Anterior cingulate cortex (tissue), 58 donors: ENCODE data around the gene SGMS1.
"Not testable (repeated sequence)": the region's sequence is repeated elsewhere in the genome, so short reads cannot be mapped to it uniquely, and the experiment has no call there.

Experiments
- DNase-seq, 58 donors: peaks; one replicate each; lab custom pipeline; 2025; lab: John Stamatoyannopoulos, UW

Gene SGMS1

GRCh38 chr10:50542871-50543270 lies 80.9 kb downstream of the SGMS1 start:
- DNase-seq: no peak

DNA sequence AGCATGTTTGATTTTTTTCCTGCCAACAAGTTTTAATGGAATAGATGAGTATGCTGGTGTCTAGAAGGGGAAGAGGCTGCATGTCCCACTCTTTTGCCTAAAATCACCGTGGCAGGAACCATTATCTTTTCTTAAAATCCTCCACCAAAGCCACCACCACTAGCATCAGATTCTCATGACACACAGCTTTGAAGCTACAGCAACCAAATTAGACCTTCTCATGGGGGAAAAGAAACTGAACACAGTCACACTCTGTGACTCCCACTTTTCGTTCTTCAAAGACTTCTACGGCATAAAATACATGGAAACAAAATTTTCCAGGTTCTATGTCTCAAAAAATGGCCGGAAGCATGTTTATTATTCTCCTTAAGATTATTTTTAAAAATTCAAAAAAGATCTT lies 81.8 kb downstream of the SGMS1 start:
- no peak for DNase-seq

- DNase-seq: peak in 2 of 58 donors; percentile 18 to 21
Measured at GRCh38 chr10:50541317-50541716, 82.4 kb downstream of the SGMS1 start.

DNA sequence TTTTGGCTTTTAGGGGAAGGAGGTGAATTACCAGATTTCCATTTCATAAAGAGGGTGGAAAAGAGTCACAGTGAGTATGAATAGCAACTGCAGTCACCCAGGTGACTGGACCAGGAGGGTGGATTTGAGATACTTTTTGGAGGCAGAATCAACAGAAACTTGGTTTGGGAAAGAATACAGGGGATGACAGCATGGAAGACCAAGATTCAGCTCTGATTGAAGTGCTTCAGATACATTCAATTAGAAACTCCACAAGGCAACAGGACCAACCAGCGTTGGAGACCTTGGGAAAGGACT lies 83.0 kb downstream of the SGMS1 start:
- no peak for DNase-seq

- DNase-seq: no peak
Measured at GRCh38 chr10:50540069-50540825, 83.5 kb downstream of the SGMS1 start.

DNA sequence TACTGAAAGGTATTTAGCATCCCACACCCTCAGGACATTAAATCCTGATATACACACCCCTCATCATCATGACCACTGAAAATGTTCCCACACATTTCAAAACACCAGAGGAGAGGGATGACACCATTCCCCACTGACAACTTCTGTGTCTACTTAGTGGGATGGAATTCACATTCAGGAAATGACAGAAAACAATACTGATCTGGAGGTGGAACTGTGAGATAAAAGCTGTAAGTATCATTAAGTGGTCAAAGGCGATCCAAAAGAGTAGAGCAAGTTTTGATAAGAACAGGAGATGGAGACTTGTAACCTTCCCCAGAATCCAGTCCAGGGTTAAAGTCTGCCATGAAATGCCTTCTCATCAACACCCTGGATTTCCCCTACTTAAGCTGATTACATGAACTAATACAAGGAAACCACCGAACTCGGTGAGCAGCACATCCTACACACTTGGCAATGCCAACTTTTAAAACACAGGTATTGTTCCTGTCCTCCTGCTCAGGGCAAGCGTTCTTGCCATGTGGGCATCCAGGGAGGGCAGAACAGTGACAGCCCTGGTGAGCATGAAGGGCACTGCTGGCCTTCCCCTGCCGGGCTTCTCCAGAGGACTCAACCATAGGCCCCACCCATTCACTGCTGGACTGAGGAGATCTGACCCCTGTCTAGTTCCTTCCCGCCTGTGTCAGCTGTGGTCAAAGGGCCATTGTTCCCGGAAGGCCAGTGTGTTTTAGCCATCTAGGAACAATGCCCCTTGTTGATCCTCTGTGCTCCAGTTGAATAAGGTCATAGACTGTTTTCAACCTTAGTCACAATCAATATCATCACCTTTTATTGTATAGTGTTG lies 85.0 kb downstream of the SGMS1 start:
- peak in 41 of 58 donors; percentile 13 to 81 (median 57) for DNase-seq

DNA sequence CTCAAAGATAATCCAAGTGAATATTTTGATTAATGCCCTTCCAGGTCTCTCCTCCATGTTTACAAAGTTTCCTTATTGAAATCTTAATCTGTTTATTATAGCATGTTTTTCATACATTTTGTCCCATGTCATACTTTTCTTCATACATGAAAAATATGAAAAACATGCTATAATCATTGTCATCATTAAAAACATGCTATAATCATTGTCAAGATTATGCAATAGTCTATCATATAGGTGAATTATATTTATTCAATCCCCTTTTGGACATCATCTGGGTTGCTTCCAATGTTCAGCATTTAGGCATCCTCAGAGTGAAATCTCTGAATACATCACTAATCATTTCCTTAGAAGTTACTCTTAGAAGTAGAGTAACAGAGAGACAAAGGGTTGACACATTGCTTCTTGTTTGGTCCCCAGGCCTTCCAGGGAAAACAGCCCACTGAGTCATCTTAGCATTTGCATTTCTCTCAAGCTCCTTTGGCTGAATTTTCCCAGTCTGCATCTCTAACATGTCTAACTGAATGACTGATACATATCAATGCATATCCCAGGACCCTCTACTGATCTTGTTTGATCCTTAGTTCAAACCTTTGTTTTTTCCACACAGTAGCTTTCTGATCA lies 87.0 kb downstream of the SGMS1 start:
- DNase-seq: no peak

GRCh38 chr10:50534748-50535376 lies 88.9 kb downstream of the SGMS1 start:
- DNase-seq: not testable (repeated sequence)

- DNase-seq: no peak
Measured at GRCh38 chr10:50533296-50533695, 90.5 kb downstream of the SGMS1 start.

GRCh38 chr10:50531388-50532077 lies 92.2 kb downstream of the SGMS1 start:
- DNase-seq: no peak

DNA sequence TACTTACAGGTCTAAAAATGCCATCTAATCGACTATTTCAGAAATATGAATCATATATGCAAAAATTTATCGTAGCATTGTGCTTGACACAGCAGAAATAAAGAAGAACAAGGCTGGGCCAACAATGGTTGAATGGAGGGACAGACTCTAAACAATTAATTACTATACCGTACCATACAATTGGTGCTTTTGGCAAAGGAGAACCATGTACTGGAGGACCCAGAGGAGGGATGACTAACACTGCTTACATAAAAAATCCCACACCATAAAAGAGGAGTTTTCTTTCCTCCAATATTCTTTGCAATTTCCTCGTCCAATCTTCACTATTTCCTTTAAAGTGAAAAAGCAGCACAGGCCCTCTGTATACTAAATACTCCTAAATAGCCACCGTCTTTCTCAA lies 94.1 kb downstream of the SGMS1 start:
- no peak for DNase-seq

DNA sequence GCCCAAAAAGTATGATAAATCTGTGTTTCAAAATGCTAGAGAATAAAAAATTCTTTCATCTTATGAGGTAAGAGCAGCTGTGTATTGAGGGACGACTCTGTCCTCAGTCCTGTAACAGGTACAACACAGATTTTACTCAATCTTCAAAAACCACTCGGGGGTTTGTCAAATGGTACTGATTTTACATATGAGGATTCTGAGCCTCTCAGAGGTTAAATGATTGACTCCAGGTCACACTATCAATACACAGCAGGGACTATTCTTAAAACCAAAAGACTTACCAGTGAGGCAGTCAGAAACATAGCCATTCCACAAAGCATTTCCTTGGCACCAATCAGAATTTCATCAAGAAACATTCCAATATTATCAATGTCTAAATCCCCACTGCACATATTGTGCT lies 95.5 kb downstream of the SGMS1 start:
- no peak for DNase-seq

GRCh38 chr10:50527442-50528043 lies 96.2 kb downstream of the SGMS1 start:
- DNase-seq: no peak

DNA sequence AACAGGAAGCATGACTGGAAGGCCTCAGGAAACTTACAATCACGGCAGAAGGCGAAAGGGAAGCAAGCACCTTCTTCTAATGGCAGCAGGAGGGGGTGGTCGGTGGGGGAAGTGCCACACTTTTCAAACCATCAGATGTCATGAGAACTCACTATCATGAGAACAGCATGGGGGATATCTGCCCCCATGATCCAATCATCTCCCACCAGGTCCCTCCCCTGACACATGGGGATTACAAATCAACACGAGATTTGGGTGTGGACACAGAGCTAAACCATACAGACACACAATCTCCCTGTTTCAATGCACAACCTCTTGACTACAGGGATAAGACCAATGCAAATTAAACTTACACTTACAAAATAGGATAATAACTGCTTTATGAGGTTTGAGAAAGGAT lies 97.6 kb downstream of the SGMS1 start:
- DNase-seq: no peak

DNA sequence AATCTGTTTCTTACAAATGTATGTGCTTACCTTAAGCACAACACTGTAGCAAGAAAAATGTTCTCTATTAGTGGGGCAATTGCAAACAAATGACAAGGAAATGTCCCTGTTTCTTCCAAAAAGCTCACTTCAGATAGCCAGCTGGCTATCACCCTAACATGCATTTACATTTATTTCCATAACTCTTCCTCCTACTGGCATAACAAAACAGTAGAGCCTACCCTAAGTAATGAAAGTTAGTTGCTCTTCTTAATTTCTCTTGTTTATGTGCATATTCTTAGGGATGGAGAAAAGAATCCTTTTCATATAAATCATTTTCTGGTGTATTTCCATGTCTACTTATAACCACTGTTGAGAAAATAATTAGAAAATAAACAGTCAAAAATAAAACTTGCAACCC lies 100.4 kb downstream of the SGMS1 start:
- DNase-seq: no peak

DNA sequence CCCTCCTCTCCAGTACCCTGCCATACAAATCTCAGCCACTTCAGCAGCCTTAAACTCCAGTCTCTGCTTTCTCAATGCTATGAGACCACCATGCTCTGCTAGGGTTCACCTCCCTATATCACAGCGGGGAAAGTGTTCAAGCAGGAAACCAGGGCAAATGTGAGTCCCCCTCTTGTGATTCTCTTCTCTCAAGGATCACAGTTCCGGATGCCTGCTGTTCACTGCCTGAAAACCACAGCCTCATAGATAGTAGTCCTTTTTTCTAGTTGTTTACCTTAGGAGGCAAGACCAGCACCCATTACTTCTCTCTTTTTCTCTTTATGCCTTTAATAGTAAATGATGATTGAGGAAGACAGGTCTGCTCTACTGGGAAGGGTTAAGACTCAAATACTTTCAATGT lies 100.8 kb downstream of the SGMS1 start:
- DNase-seq: no peak

GRCh38 chr10:50520115-50520514 lies 103.6 kb downstream of the SGMS1 start:
- no peak for DNase-seq

DNA sequence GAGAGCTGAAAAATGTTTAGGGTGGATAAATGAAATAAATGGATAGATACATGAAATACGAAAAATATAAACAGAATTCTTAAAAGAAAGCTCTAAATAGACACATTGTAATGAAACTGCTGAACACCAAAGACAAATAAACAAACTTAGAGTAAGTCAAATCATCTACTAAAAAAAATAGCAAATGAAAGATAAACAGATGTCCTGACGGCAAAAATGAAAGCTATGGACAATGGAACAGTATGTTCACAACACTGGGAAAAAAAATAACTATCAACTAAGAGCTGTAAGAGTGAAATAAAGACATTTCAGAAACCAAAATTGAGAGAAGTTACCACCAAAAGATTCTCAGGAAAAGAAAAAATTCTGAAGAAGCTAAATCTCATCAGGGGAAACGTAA lies 106.1 kb downstream of the SGMS1 start:
- no peak for DNase-seq

GRCh38 chr10:50516171-50516570 lies 107.6 kb downstream of the SGMS1 start:
- no peak for DNase-seq

DNA sequence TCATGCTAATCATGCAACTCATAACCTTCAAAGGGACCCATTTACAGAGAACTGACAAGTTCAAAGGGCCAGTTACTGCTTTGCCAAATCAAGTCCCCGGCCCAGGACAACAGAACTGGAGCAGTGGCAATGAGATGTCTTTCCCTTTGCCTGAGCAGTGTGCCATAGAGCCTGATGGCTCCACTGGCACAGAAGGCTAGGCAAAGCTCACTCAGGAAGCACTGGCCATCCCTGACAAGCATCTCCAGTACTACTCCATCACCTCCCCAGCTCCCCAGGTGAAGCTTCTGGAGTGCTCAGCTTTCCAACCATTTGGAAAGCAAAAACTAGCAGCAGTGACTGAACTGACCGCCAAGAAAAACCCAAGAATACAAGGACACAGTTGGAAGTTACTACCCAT lies 108.3 kb downstream of the SGMS1 start:
- no peak for DNase-seq
